H1 (cell line): ENCODE measurements around the gene TMEM38A.

ENCODE experiments used
- POLR2A ChIP-seq, 2 experiments: IDR thresholded peaks; 1 replicate in 1 of 2; 2 replicates in 1 of 2; pipeline ENCODE4 v1.6.1; 2011; ENCODE audit warnings: low read depth in 2 of 2, low read length in 2 of 2, mild to moderate bottlenecking in 2 of 2; ENCODE audit errors: control extremely low read depth in 1 of 2
- RAD21 ChIP-seq, 2 experiments: IDR thresholded peaks in 1 of 2; conservative IDR thresholded peaks in 1 of 2; 2 replicates each; pipeline ENCODE4 v1.6.1; 2011; ENCODE audit warnings: low read depth in 2 of 2, low read length in 2 of 2, improper control_type of control experiment in 1 of 2, inconsistent platforms in 1 of 2, mild to moderate bottlenecking in 1 of 2, moderate library complexity in 1 of 2

DNA sequence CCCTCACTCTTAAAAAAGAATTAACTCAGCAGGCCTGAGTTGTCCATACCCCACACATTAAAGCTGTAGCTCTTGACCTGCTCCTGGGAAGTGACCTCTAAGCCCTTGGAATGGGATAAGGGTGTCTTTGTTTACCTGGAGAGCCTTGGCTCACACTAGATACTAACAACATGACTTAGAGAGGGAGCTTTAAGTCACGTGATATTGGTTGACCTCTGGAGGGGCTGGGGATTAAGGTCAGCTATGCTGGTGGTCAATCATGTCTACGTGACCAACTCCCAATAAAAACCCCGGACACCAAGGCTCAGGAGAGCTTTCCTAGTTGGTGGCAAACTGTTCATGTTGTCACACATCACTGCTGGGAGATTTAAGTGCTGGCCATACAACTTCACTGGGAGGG lies 61.7 kb downstream of the TMEM38A start:
- TF ChIP-seq RAD21 (IDR thresholded peaks at IDR 0.05 in 1 of 2, conservative IDR thresholded peaks at IDR 0.05 in 1 of 2; ENCODE audit: low read depth in 2 of 2, low read length in 2 of 2) (no peak), POLR2A (IDR thresholded peaks at IDR 0.05; ENCODE audit: control extremely low read depth in 1 of 2, low read depth in 2 of 2, low read length in 2 of 2) (no peak)
